ENCODE measurements around the gene IL16. TPM values are rescaled to one million over a fixed set of nuclear protein-coding genes. Genes with fewer than 3 reads are reported as not detected.
"Not testable (repeated sequence)": the region's sequence is repeated elsewhere in the genome, so short reads cannot be mapped to it uniquely, and the experiment has no call there.

IL16 gene
- polyA plus RNA-seq, 2 of the 4 experiments (the other 2 are of a cell fraction): 0.09 TPM; not detected in 1

DNA sequence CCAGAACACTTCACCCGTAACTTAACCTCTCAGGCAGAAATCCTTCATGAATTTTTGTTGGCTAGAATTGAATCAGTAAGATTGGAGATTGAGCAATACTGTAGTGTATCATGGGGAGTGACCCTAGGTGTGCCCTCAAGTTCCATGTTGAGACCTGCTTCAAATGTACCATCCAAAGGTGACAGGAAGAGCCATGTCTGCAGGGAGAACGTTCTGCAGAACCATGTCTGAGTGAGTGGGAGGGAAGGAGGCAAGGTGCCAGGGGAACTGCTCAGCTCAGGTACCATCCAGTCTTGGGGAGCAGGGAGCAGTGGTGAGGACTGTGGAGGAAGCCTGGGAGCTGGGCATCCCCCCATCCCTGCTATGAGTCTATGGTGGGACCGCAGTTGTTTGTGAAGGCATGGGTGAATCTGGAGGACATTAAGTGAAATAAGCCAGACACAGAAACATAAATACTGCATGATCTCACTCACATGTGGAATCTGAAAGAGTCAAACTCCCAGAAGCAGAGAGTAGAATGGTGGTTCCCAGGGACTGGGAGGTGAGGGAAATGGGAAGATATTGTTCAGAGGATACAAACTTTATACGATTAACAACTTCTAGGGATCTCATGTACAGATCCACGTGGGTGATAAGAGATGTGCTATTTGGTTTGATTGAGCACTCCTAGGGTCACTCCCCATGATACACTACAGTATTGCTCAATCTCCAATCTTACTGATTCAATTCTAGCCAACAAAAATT lies 39.3 kb upstream of the IL16 start:
- no peak overlapping the region for H3K27ac ChIP-seq
- ChIA-PET POLR2A (no interaction called here), CTCF (interaction anchor here (1.4 to 6.9 kb wide), 10 partner anchors 11 to 257 kb away, joined by 3 to 173 read pairs (median 6); no protein-coding TSS in a partner anchor)
- DNase-seq (ENCODE audit: low read depth in 1 of 2, low spot score in 1 of 2) (no peak), ATAC-seq (no peak), FAIRE-seq (no peak)
- H3K4me1 ChIP-seq: no peaks in the 10 kb centered on the region
- no peak overlapping the region for H3K4me3 ChIP-seq
- no peaks in the 10 kb centered on the region for H3K9me3 ChIP-seq
- WGBS (ENCODE audit: missing lambda C conversion rate): 12% methylated on average over 5 of the region's 5 CpGs
- TF ChIP-seq NPAS2 (CRISPR knock-in tag; IDR thresholded peaks at IDR 0.05; ENCODE audit: borderline replicate concordance) (no peak), ZC3H11A (IDR thresholded peaks at IDR 0.05) (no peak)
- no peak overlapping the region for H3K4me2 ChIP-seq

DNA sequence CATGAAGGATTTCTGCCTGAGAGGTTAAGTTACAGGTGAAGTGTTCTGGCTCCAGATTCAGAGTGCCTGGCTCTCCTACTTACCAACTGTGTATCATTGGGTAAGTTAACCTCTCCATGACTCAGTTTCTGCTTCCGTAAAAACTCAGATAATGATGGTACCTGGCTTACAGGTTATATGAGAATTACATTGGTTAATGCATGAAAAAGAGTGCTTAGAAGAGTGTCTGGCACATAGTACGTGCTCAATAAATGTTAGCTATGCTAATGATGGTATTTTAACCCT lies 38.8 kb upstream of the IL16 start:
- DNase-seq (ENCODE audit: low read depth in 1 of 2, low spot score in 1 of 2) (no peak), FAIRE-seq (no peak), ATAC-seq (no peak)
- H3K4me3 ChIP-seq: no peak overlapping the region
- TF ChIP-seq TP53 (CRISPR knock-in tag; IDR thresholded peaks at IDR 0.05) (no peak), HOXA7 (CRISPR knock-in tag; IDR thresholded peaks at IDR 0.05) (no peak)
- 19% methylated on average over 2 of the region's 2 CpGs for WGBS (ENCODE audit: missing lambda C conversion rate)
- H3K9me3 ChIP-seq: no peaks in the 10 kb centered on the region
- H3K4me1 ChIP-seq: no peaks in the 10 kb centered on the region
- no peak overlapping the region for H3K27ac ChIP-seq
- ChIA-PET CTCF (interaction anchor here (6.9 kb wide), 1 partner anchor 109 kb away, joined by 173 read pairs; no protein-coding TSS in a partner anchor), POLR2A (no interaction called here)
- no peak overlapping the region for H3K4me2 ChIP-seq

DNA sequence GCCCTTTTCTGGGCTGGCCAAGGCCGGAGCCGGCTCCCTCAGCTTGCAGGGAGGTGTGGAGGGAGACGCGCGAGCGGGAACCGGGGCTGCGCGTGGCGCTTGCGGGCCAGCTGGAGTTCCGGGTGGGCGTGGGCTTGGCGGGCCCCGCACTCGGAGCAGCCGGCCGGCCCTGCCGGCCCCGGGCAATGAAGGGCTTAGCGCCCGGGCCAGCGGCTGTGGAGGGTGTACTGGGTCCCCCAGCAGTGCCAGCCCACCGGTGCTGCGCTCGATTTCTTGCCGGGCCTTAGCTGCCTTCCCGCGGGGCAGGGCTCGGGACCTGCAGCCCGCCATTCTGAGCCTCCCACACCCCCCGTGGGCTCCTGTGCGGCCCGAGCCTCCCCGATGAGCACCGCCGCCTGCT lies 38.1 kb upstream of the IL16 start:
- POLR2A ChIA-PET; H3K4me3 ChIP-seq; FAIRE-seq; ATAC-seq; H3K9me3 ChIP-seq; H3K4me2 ChIP-seq; H3K4me1 ChIP-seq; H3K27ac ChIP-seq; DNase-seq (ENCODE audit: low read depth in 1 of 2, low spot score in 1 of 2): not testable (repeated sequence)
- 59% methylated on average over 18 of the region's 37 CpGs for WGBS (ENCODE audit: missing lambda C conversion rate)
- CTCF ChIA-PET: interaction anchor here (1.5 to 6.9 kb wide), 3 partner anchors 108 to 251 kb away, joined by 3 to 173 read pairs (median 42); no protein-coding TSS in a partner anchor

DNA sequence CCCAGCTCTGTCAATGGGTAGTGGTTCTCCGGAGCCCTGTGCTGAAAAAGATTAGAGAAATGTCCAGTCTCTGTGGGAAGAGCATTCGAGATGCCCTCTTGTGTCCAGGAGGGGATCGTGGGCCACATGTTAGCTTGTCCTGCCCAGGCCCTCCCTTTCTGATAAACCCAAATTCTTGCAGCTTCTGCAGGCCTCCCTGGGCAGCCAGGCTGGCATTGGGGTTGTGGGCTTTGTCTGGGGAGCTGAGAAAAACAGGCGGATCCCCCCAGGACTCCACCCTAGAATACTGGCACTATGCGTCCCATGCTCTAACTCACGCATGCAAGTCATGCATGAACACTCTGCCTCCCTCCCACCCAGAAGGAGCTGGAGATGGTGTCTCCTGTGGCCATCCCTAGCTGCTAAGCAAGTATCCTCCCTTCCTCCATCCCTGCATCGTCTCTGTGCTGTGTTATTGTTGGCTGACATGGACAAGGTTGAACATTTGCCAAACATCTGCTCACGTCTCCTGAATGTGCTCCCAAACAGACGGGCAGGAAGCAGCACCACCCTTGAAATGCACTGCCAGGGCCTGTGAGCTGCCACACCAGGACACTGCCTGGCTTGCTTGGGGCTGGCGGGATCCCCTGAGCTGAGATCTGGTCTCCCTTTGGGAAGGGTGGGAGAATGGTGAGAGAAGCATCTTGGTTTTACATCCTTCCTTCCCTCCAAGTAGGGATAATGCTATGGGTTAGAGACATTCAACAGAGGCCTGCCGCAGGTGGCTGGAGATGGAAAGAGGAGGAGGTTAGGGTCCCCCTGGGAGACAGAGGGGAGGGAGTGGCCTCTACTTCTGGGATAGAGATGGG lies 36.1 kb upstream of the IL16 start:
- no peak for DNase-seq (ENCODE audit: low read depth in 1 of 2, low spot score in 1 of 2)
- 25% methylated on average over 10 of the region's 11 CpGs for WGBS (ENCODE audit: missing lambda C conversion rate)
- ChIA-PET POLR2A (interaction anchor here (0.6 kb wide), 1 partner anchor 105 kb away, joined by 3 read pairs; no protein-coding TSS in a partner anchor), CTCF (interaction anchor here (0.8 to 4.7 kb wide), 4 partner anchors 16 to 108 kb away, joined by 3 to 42 read pairs (median 4); no protein-coding TSS in a partner anchor)
- no peak for TF ChIP-seq ZNF302 (CRISPR knock-in tag; IDR thresholded peaks at IDR 0.05)
- no peak for TF ChIP-seq POLR2AphosphoS2 (conservative IDR thresholded peaks at IDR 0.05; ENCODE audit: low read length)
- no peak for TF ChIP-seq PHF8 (IDR thresholded peaks at IDR 0.05; ENCODE audit: borderline replicate concordance, low read depth)
- TF ChIP-seq RNF2 (IDR thresholded peaks at IDR 0.05; ENCODE audit: borderline replicate concordance, low read depth): no peak
- no peak for TF ChIP-seq MAFK (IDR thresholded peaks at IDR 0.05; ENCODE audit: partially characterized antibody)
- no peak for TF ChIP-seq RFX5 (IDR thresholded peaks at IDR 0.05)
- no peak for ATAC-seq
- Histone ChIP-seq H3K9me3 (no peaks in the 10 kb centered on the region), H3K4me1 (no peaks in the 10 kb centered on the region), H3K4me3 (no peak overlapping the region), H3K4me2 (no peak overlapping the region), H3K27ac (no peak overlapping the region)
- no peak for FAIRE-seq

DNA sequence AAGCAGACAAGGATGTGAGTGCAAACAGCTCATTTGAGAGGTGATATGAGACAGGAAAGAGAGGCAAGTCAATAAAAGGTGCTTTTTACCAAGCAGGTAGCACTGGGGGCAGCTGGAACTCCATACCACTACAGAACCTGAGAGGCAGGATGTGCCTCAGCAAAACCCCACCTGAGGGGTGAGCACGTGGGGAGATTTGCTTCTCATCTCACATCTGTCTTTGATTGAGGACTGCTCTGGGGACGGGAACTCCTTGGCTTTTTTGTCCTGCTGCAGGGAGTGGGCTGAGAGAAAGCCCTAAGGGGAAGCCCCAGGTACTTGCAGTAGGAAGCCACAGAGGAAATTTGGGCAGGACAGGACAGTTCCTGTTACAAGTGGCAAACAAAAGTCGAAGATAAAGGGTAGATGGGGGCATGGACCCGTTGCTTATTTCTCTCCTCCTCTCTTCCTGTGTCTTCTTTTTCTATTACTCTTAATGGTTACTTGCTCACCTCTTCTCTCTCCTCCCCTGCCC lies 35.5 kb upstream of the IL16 start:
- Histone ChIP-seq H3K4me1 (no peaks in the 10 kb centered on the region), H3K4me3 (no peak overlapping the region), H3K27ac (no peak overlapping the region), H3K9me3 (no peaks in the 10 kb centered on the region), H3K4me2 (no peak overlapping the region)
- ChIA-PET POLR2A (interaction anchor here (0.6 kb wide), 1 partner anchor 105 kb away, joined by 3 read pairs; no protein-coding TSS in a partner anchor), CTCF (interaction anchor here (1.2 to 4.7 kb wide), 2 partner anchors 15 to 105 kb away, joined by 4 to 42 read pairs; no protein-coding TSS in a partner anchor)
- ATAC-seq: no peak
- DNase-seq (ENCODE audit: low read depth in 1 of 2, low spot score in 1 of 2): no peak
- 0% methylated on average over 4 of the region's 4 CpGs for WGBS (ENCODE audit: missing lambda C conversion rate)
- no peak for FAIRE-seq
- no peak for TF ChIP-seq NPAS2 (CRISPR knock-in tag; IDR thresholded peaks at IDR 0.05; ENCODE audit: borderline replicate concordance)
- no peak for TF ChIP-seq HDAC2 (IDR thresholded peaks at IDR 0.05)
- no peak for TF ChIP-seq ZC3H11A (IDR thresholded peaks at IDR 0.05)
- TF ChIP-seq JUNB (IDR thresholded peaks at IDR 0.05): no peak
- TF ChIP-seq SMC3 (IDR thresholded peaks at IDR 0.05): no peak
- no peak for TF ChIP-seq EHMT2 (IDR thresholded peaks at IDR 0.05; ENCODE audit: low read depth)
- TF ChIP-seq CHD4 (IDR thresholded peaks at IDR 0.05; ENCODE audit: borderline replicate concordance): no peak
- no peak for TF ChIP-seq HOXB5 (CRISPR knock-in tag; IDR thresholded peaks at IDR 0.05)
- TF ChIP-seq, protein P1, sequence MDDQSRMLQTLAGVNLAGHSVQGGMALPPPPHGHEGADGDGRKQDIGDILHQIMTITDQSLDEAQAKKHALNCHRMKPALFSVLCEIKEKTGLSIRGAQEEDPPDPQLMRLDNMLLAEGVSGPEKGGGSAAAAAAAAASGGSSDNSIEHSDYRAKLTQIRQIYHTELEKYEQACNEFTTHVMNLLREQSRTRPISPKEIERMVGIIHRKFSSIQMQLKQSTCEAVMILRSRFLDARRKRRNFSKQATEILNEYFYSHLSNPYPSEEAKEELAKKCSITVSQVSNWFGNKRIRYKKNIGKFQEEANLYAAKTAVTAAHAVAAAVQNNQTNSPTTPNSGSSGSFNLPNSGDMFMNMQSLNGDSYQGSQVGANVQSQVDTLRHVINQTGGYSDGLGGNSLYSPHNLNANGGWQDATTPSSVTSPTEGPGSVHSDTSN (IDR thresholded peaks at IDR 0.05): no peak
- TF ChIP-seq BHLHE40 (IDR thresholded peaks at IDR 0.05; ENCODE audit: low read depth, low read length): no peak
- no peak for TF ChIP-seq POLR2A (IDR thresholded peaks at IDR 0.05; ENCODE audit: low read length)
- TF ChIP-seq CBX2 (IDR thresholded peaks at IDR 0.05; ENCODE audit: borderline replicate concordance, low read depth): no peak
- TF ChIP-seq FOSB (CRISPR knock-in tag; IDR thresholded peaks at IDR 0.05): no peak
- TF ChIP-seq EHF (CRISPR knock-in tag; IDR thresholded peaks at IDR 0.05): no peak
- TF ChIP-seq, protein P2, sequence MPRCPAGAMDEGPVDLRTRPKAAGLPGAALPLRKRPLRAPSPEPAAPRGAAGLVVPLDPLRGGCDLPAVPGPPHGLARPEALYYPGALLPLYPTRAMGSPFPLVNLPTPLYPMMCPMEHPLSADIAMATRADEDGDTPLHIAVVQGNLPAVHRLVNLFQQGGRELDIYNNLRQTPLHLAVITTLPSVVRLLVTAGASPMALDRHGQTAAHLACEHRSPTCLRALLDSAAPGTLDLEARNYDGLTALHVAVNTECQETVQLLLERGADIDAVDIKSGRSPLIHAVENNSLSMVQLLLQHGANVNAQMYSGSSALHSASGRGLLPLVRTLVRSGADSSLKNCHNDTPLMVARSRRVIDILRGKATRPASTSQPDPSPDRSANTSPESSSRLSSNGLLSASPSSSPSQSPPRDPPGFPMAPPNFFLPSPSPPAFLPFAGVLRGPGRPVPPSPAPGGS (IDR thresholded peaks at IDR 0.05): no peak
- no peak for TF ChIP-seq CBX8 (IDR thresholded peaks at IDR 0.05)
